T-helper 1 cell treated with Interleukin-12 subunit alpha and Interleukin-12 subunit beta and Interleukin-4 antibody, amounts not matched to agents 30 μg/mL and 1 μg/mL, for 36 hours (primary cell): Measurements from ENCODE around the gene CCDC186.

Experiments
- H3K27ac Mint-ChIP-seq: one replicate; pipeline ENCODE4 v1.8.0; 2021; ENCODE audit warnings: mild to moderate bottlenecking, mixed read lengths
- H3K27me3 Mint-ChIP-seq: one replicate; pipeline ENCODE4 v1.8.0; 2021; ENCODE audit warnings: low read depth, mixed read lengths
- H3K36me3 Mint-ChIP-seq: one replicate; pipeline ENCODE4 v1.8.0; 2021; ENCODE audit warnings: low read depth, mixed read lengths
- H3K4me1 Mint-ChIP-seq: one replicate; pipeline ENCODE4 v1.8.0; 2021; ENCODE audit warnings: low read depth, mixed read lengths
- H3K4me3 Mint-ChIP-seq: one replicate; pipeline ENCODE4 v1.8.0; 2021; ENCODE audit warnings: mild to moderate bottlenecking, moderate library complexity, mixed read lengths
- H3K9me3 Mint-ChIP-seq: one replicate; pipeline ENCODE4 v1.8.0; 2021; ENCODE audit warnings: mixed read lengths

The CCDC186 gene

DNA sequence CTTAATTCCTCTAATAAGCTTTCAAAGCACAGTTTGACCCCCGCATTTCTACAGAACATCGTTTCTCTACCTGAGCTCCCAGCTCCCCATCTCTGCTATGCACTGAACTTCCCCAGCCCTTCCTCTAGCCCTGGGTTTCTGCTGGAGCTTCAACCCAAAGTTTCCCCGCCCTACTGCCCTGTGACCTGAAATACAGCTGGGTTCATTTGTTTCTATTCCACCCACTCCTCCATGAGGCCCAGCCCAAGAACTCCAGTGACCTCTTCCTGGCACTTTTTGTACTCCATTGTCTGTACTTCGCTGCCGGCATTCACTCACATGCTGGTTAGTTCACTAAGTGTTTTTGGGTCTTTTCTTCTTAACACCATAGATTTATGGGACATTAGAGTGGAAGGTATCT, 94.6 kb downstream of the CCDC186 start:
- no peak overlapping the region for H3K4me3 Mint-ChIP-seq
- no peaks in the 10 kb centered on the region for H3K4me1 Mint-ChIP-seq
- no peaks in the 10 kb centered on the region for H3K36me3 Mint-ChIP-seq
- no peak overlapping the region for H3K27ac Mint-ChIP-seq
- H3K9me3 Mint-ChIP-seq = no peaks in the 10 kb centered on the region
- H3K27me3 Mint-ChIP-seq = peaks cover 51% of the 10 kb centered on the region

DNA sequence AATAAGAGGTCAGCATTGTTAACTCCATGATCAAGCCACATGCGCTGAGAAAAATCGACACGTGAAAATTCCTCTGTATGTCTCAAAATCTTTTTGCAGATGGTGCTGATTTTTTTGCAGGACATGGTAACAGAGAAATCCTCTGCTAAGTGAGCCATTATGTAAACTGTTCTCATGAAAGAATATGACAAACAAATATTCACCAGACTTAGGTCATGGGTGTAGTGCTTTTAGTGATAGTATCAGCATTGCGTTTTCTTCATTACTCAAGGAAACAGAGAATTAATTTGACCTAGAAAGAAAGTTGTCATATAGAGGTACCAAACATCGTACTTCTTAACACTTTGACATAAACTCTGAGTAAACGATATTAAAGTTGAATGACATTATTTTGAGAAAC, 95.7 kb downstream of the CCDC186 start:
- Mint-ChIP-seq H3K27me3 (peaks cover 51% of the 10 kb centered on the region), H3K4me1 (peaks cover 6% of the 10 kb centered on the region), H3K9me3 (no peaks in the 10 kb centered on the region), H3K36me3 (peaks cover 2% of the 10 kb centered on the region), H3K4me3 (no peak overlapping the region), H3K27ac (no peak overlapping the region)

DNA sequence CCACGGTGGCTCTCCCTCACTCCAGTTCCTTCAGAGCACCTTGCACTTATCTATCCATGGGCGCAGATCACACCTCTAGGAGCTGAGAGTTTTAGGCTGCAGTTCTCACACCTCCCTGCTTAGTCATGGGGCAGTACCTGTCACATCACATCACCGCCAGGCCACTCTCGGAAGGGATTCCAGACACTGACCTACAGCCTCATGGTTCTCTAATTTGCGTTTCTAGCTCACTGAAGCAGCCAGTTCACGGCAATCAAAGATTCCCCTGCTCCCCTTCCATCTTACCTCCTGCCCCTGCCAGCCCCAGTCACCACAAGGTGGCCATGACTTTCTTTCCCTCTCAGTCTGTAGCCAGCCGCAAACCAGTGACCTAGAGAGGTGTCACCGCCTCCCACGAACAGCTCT, 96.2 kb downstream of the CCDC186 start:
- Mint-ChIP-seq H3K36me3 (peaks cover 2% of the 10 kb centered on the region), H3K4me1 (peaks cover 6% of the 10 kb centered on the region), H3K9me3 (no peaks in the 10 kb centered on the region), H3K4me3 (no peak overlapping the region), H3K27me3 (peaks cover 52% of the 10 kb centered on the region), H3K27ac (no peak overlapping the region)

DNA sequence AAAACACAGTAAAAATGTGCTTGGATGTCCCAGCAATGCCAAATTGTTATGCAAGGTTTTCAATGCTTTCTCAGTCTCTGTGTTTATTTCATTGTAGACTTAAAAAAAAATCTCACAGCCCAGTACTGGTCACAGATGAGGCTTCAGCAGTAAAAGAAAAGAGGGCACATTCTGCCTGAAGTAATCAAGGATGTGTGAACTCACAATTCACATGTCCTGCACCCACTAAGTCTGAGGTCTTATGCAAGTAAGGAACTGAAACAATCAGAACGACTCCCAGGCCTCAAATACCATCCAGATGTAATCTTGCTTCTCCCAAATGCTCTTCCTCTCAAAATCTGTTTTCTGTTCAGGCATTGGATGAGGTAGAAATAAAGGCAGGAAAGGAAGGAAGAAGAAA, 96.7 kb downstream of the CCDC186 start:
- Mint-ChIP-seq H3K4me3 (no peak overlapping the region), H3K36me3 (peaks cover 2% of the 10 kb centered on the region), H3K27ac (no peak overlapping the region), H3K9me3 (no peaks in the 10 kb centered on the region), H3K4me1 (peaks cover 6% of the 10 kb centered on the region), H3K27me3 (peaks cover 56% of the 10 kb centered on the region)

DNA sequence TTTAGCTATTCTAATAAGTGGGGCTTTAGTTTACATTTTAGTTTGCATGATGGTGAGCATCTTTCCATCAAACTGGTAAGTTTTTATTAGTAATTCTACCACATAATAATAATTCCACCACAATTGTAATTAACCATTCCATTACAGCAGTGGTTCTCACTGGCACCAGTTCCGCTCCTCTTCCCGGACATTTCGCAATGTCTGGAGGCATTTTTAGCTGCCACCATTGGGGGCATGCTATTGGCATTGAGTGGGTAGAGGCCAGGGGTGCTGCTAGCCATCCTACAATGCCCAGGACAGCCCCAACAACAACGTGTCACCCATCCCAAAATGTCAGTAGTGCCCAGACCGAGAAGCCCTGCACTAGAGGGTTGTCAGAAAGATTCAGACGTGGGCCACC, 98.9 kb downstream of the CCDC186 start:
- H3K4me1 Mint-ChIP-seq = peaks cover 10% of the 10 kb centered on the region
- H3K36me3 Mint-ChIP-seq = peaks cover 2% of the 10 kb centered on the region
- H3K27me3 Mint-ChIP-seq = peaks cover 52% of the 10 kb centered on the region
- no peak overlapping the region for H3K4me3 Mint-ChIP-seq
- H3K9me3 Mint-ChIP-seq = no peaks in the 10 kb centered on the region
- H3K27ac Mint-ChIP-seq = no peak overlapping the region

DNA sequence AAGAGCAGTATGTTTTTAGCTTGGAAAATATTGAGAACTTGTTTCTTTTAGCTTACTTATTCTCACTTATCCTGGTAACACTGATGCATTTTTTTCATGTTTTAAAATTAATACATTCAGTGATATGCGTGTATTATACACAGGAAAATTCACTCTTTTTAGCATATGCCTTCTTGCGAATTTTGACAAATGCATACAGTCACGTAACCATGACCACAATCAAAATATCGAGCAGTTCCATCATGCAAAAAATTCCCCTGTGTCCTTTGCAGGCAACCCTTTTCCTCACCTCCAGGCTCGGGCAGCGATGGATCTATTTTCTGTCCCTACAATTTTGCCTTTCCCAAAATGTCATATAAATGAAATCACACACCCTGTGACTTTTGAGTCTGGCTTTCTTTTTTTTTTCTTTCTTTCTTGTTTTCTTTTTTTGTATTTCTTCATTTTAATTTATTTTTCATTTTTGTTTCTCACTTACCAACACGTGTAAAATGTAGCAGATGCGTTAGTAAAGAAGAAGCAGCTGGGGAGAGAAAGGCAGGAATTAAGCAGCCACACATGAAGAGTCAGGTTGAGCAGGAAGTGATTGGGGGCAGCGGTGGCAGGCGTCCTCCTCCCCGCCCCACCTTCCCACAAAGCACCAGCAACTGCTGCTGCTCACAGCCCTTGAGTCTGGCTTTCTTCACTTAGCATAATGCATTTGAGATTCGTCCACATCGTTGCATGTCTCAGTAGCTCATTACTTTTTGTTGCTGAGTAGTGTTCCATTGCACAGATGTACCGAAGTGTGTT, 100.4 kb downstream of the CCDC186 start:
- Mint-ChIP-seq H3K36me3 (peaks cover 2% of the 10 kb centered on the region), H3K4me1 (peaks cover 10% of the 10 kb centered on the region), H3K9me3 (no peaks in the 10 kb centered on the region), H3K4me3 (no peak overlapping the region), H3K27me3 (peaks cover 41% of the 10 kb centered on the region), H3K27ac (no peak overlapping the region)

DNA sequence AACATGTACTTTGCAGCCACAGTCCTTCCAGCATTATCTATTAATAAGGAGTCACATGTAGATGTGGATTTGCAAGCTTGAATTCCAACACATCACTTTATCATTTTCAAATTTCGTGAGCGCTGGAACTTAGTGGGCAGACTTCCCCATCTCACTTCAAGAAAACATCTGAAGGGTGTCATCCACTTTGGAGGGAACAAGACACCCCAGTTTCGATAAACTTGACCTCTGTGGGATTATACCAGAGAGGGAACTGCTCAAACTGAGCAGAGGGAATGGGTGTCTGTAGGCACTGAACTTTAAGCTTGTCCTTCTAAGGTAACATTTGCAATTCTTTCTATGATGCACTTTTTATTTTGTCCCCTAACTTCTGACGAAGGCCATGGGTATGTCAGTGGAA, 102.8 kb downstream of the CCDC186 start:
- Mint-ChIP-seq H3K36me3 (peaks cover 5% of the 10 kb centered on the region), H3K4me1 (peaks cover 18% of the 10 kb centered on the region), H3K9me3 (no peaks in the 10 kb centered on the region), H3K4me3 (no peak overlapping the region), H3K27me3 (peaks cover 19% of the 10 kb centered on the region), H3K27ac (no peak overlapping the region)
